Activated CD4-positive, CD25-positive, alpha-beta regulatory T cell (primary cell): ENCODE data around the gene PEX6.
A peak's percentile ranks its signal among the peaks of the same experiment; 100 is the strongest.
"Not testable (repeated sequence)": the region's sequence is repeated elsewhere in the genome, so short reads cannot be mapped to it uniquely, and the experiment has no call there.

Experiments
- DNase-seq, 4 experiments: peaks; one replicate each; lab custom pipeline; 2025; lab: John Stamatoyannopoulos, UW

The PEX6 gene

GRCh38 chr6:42967228-42967627, 11.8 kb downstream of the PEX6 start:
- DNase-seq, result no peak

DNA sequence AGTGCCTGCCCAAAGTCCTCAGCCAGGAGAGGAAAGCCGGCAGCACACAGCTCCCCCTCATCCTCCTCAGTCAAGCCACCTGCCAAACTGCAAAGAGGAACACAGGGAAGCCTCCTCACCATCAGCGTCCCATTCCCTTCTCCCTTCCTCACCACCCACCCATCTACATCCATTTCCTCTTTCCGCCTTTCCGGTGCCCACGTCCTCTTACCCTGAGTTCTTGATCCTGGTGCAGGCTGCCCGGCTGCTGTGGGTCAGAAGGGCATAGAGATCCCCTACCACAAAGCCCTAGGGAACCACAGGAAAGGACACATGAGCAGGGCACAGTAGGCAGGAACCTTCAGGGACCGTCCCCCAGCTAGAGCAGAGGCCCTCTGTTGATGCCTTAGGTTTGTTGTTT, 12.4 kb downstream of the PEX6 start:
- DNase-seq, result no peak

DNA sequence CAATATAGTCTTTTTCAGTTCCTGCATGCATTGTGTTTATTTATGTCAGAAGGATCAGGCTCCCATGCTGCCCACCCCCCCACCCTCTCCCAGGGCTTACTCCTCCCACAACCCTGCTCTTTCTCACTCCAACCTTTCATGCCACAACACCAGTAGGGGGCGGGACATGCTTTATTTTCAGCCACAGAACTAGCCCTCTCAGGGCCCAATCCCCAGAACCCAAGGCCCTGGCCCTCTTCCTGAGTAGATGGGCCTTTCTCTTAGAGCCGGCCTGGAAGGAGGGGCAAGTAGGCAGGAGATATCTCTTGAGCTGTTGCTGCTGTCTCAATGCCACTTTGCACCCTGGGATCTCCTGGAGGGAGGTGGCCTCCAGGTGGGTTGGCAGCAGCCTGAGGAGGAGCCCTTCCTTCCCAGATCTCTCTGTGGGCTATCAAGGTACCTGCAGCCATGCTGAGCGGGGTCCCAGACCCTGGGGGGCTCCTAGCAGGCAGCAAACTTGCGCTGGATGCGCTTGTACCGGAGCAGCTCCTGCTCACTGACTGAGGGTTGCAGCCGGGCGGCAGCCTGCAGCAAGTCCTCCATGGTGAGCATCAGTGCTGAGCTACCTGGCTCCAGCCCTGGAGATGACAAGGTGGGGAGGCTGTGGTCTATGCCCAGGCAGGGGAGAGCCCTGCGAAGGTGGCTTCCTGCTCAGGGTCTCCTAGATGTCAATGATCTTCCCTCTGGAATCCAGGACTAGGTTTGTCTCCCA, 15.0 kb downstream of the PEX6 start:
- DNase-seq, result peak in 1 of 4 experiments; percentile 9

GRCh38 chr6:42963179-42963854, 15.7 kb downstream of the PEX6 start:
- DNase-seq, result no peak

- no peak for DNase-seq
Observed at GRCh38 chr6:42962502-42963178, 16.3 kb downstream of the PEX6 start.

DNA sequence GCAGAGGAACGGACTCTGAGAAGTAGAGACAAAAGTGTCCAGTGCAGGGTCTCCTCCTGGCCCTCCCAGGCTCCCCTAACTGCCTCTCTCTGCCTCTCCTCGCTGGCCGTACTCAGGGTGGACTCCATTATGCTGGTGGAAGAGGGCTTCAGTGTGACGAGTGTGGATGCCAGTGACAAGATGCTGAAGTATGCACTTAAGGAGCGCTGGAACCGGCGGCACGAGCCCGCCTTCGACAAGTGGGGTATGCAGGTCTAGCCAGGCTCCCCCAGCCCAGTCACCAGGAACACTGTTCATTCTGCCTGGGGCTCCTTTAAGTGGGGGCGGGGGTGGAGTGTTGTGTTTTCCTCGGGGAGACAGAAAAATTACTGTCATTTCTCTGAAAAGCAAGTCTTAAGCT, 16.9 kb downstream of the PEX6 start:
- no peak for DNase-seq

- DNase-seq, result no peak
Observed at GRCh38 chr6:42961020-42961470, 17.9 kb downstream of the PEX6 start.

DNA sequence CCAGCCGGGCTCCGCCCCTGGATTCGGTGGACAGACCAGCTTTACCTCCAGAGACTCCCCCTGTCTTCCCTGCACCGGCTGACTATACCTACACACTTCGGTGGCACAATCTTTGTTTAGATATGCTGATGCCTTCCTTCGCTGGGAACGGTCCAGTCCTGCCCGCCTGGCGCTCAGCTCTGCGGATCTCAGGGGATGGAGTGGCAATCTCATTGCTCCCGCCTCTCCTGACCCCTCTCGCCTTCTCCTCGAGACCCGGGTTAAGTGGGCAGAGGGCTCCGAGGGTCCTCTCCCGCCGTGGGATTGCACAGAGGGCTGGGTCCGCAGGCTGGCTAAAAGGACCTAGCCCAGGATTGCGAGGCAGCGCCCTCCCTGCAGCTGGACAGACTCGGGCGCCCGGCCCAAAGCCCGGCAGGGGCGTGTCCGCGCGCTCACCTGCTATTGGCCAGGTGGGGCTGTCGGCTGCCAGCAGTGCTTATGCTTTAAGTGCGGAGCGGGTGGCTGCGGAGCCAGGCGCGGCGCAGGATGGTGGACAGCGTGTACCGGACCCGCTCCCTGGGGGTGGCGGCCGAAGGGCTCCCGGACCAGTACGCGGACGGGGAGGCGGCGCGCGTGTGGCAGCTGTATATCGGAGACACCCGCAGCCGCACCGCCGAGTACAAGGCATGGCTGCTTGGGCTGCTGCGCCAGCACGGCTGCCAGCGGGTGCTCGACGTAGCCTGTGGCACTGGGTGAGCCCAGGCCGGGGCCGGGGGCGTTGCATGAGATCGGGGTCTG, 18.6 kb downstream of the PEX6 start, which contains the start of gene GNMT:
Gene GNMT, plus strand, starts transcription at position 512 of the 777 bp plus-strand sequence. Its CDS starts 14 bp downstream, at position 526.
- DNase-seq, result no peak

DNA sequence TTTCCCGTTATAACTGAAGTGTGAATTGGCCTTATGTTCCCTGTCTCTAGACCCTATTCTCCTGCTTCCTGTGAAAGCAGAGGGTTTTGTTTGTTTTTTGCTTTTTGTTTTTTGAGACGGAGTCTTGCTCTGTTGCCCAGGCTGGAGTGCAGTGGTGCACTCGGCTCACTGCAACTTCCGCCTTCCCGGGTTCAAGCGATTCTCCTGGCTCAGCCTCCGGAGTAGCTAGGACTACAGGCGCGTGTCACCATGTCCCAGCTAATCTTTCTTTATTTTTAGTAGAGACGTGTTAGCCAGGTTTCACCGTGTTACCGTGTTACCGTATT, 19.1 kb downstream of the PEX6 start:
- no peak for DNase-seq

DNA sequence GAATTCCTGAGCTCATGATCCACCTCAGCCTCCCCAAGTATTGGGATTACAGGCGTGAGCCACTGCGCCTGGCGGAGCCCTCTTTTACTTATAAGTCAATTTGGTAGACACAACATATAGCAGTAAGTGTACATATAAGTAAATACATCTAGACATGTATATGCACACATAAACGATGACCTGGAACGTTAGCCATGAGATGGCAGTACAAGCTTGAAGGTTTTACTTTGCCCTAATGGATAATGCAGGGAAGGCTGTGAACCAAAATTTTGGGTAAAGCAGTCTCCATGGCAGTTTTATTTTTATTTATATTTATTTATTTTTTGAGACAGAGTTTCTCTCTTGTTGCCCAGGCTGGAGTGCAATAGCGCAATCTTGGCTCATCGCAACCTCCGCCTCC, 20.9 kb downstream of the PEX6 start:
- DNase-seq, result no peak

GRCh38 chr6:42954405-42954804, 24.6 kb downstream of the PEX6 start:
- not testable (repeated sequence) for DNase-seq

DNA sequence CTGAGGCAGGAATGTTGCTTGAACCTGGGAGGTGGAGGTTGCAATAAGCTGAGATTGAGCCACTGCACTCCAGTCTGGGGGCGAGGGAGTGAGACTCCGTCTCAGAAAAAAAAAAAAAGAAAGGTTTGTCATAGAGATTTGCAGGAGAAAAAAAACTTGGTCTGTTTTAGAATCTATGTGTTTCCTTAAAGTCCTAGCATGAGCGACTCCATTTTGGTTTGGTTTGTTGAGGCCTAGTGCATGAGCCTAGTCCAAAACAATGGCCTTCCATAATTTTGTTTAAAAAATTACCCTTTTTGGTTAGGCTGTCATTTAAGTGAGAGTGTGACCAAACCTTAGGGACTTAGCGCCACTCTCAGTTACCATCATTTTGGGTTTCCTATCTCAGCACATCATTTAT, 26.6 kb downstream of the PEX6 start:
- no peak for DNase-seq

DNA sequence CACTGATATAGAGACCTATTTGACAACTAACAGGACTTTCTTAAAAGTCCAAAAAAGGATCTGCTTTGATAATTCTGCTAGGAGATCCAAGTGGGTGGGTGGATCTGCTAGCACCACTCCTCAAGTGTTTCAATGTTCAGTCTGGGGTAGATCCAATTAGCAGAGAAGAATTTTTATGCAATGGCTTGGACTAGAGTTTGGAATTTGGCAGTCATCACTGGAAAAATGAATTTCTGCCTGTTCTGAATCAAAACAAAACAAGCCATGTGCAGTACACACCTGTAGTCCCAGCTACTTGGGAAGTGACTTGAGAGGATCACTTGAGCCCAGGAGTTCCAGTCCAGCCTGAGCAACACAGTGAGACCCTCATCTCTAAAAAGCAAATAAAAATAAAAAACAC, 31.0 kb downstream of the PEX6 start:
- no peak for DNase-seq

DNA sequence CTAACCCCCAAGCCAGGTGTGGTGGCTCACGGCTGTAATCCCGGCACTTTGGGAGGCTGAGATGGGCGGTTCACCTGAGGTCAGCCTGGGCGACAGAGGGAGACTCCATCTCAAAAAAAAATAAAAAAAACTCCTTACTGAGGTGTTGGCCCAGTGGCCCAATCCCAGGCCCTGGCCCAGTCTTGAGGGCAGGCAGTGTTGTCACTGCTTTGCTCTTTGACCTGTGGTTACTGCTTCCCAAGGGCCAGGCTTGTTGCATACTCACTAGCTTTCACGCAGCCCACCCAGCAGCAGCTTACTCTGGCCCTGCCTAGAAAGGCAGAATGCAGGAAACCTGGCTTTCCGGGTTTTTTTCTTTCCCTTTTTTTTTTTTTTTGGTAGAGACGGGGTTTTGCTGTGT, 36.5 kb downstream of the PEX6 start:
- no peak for DNase-seq

- not testable (repeated sequence) for DNase-seq
Observed at GRCh38 chr6:42941356-42941755, 37.6 kb downstream of the PEX6 start.

DNA sequence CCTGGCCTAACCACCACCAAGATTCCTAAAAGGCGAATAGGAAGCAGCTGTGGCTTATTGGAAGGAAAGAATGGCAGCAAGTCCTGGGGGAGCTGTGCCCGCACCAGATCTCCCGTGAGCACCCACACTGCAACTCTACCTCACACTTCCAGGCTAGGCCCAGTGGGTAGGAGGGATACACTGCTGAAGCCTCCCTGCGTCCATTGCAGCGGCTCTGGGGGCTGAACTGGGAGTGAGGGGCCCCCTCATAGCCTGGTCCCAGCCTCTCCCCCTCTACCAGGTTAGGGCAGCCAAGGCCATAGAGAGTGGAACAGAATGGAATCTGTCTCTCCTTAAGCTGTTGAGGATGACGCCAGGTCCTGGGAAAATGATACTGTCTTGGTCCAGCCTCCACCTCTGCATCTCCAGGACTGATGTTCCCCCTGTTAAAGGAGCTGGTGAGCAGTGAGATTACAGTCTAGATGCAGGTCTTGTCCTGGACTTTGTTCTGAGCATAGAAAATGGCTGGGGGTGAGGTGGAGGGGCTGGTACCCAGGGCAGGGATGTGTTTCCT, 38.4 kb downstream of the PEX6 start:
- no peak for DNase-seq

DNA sequence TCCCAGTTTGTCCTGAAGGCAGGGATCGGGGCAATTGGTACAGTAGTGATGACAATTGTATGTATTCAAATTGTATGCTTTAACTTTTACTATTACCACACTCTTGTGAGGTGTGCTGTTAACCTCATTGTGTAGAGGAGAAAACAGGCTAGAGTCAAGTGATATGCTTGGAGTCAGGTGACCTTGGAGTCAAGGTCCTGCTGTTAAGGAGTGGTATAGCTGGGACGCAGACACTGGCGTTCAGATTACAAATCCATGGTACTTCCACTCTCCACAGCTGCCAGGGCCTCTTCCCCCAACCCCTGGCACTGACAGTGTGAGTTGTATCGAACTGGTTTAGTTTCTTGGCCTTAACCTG, 39.2 kb downstream of the PEX6 start:
- no peak for DNase-seq

GRCh38 chr6:42938987-42939809, 39.8 kb downstream of the PEX6 start:
- DNase-seq, result no peak

DNA sequence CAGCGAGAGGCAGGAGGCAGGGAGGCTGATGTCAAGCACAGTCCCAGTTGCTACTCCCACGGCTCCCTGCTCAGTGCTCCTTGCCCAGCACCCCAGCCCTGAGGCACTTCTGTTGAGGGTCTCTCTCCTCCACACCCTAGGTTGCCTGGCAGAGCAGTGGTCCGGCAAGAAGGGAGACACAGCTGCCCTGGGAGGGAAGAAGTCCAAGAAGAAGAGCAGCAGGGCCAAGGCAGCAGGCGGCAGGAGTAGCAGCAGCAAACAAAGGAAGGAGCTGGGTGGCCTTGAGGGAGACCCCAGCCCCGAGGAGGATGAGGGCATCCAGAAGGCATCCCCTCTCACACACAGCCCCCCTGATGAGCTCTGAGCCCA, 40.6 kb downstream of the PEX6 start:
- DNase-seq, result no peak

DNA sequence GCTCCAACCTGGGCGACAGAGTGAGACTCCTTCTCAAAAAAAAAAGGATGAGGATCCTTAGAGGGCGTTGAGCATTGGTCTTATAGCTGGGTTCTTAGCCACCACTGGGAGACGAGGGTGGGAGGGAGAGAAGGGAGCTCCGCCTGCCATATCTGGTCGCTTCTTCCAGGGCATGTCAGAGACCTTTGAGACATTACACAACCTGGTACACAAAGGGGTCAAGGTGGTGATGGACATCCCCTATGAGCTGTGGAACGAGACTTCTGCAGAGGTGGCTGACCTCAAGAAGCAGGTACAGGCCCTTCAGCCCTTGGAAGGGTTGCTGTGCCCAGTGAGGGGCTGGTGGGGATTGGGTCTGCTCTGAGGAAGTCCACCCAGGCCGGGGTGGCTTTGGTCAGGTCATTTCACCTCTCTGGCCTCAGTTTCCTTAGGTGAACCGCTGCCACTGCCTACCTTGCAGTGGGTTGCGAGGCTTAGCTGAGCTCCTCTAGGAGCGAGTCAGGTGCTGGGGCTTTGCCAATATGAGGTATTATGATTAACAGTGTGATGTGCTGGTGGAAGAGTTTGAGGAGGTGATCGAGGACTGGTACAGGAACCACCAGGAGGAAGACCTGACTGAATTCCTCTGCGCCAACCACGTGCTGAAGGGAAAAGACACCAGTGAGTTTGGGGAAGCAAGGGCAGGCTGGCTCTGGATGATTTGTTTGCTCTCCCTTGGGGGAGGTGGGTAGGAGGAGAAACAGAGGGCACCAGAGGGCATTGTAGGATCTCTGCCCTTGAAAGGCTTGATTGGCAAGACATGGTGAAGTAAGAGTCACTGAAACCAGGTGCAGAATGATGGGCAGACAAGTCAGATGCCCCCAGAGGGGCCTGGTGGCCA, 41.2 kb downstream of the PEX6 start:
- DNase-seq, result no peak
